ENCODE results near the gene SPATA31D1.
"Not testable (repeated sequence)": the region's sequence is repeated elsewhere in the genome, so short reads cannot be mapped to it uniquely, and the experiment has no call there.

Gene SPATA31D1

DNA sequence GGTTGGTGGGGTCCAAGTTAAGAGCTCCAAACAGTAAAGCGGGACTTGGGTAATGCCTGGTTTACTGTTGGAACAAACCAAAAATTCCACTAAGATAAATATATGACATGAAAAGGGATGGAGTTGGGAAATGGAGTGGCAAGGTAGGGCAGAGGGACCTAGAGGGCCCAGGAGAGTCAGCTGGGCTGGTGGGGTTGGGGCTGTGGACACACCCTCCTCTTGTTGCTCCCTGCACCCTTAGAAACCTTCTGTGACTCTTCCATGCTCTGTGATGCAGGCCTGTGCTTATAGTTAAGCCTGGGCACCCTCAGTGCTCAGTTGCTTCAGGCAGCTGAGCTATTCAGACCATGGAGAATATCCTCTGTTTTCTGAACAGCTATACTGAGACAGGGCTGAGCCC, at the start of gene SPATA31D1:
Gene SPATA31D1 (plus strand): TSS at position 301 of the 400 bp plus-strand sequence. CDS start 47 bp downstream, at position 348.
- DNase-seq, result not testable (repeated sequence)

DNA sequence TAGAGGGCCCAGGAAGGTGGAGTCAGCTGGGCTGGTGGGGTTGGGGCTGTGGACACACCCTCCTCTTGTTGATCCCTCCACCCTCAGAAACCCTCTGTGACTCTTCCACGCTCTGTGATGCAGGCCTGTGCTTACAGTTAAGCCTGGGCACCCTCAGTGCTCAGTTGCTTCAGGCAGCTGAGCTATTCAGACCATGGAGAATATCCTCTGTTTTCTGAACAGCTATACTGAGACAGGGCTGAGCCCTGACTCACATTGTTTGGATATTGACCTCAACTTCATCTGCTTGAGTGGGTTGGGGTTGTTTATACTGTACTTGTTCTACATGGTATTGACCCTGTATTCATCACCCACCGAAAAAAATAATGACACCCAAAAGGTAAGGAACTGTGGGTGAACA, 45.2 kb upstream of the SPATA31D1 start, which contains the start of gene SPATA31D3:
Gene SPATA31D3 (plus strand): TSS at position 108 of the 400 bp plus-strand sequence. CDS start 86 bp downstream, at position 194.
- DNase-seq, result not testable (repeated sequence)

- not testable (repeated sequence) for DNase-seq
These were observed 39.9 kb upstream of the SPATA31D1 start for GRCh38 chr9:81948650-81949049.

DNA sequence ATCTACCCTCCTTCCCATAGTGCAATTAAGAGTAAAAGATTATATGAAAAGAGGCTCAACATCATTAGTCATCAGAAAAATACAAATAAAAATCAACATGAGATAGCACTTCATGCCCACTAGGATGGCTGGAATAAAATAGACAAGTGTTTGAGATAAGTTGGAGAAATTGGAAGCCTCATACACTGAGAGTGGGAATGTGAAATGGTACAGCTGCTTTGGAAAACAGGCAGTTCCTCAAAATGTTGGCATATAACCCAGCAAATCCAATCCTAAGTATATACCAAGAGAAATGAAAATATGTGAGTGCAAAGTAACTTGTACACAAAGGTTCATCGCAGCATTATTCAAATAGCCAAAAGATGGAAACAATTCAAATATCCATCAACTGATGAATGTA, 35.5 kb upstream of the SPATA31D1 start:
- DNase-seq, result no peak

GRCh38 chr9:81955625-81956024, 32.9 kb upstream of the SPATA31D1 start:
- DNase-seq, result no peak

- no peak for DNase-seq
These were observed 24.1 kb upstream of the SPATA31D1 start for GRCh38 chr9:81964218-81965171.

DNA sequence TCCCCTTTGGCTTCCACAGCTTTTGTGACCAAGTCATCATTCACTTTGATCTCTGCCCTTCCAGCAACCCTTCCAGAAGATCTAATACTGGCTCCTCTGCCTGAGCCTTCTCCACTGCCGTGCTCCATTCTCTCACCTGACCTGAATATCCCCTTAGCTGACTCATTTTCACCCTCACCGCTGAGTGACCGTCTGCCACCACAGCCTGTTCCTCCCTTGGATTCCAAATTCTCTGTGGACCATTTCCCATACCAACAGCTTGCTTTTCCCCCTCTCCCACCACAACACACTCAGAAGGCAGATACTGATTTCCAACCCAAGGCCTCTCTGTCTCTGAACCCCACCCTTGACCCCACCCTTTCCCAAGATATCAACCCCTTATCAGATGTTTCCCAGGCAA, 20.5 kb upstream of the SPATA31D1 start:
- no peak for DNase-seq

DNA sequence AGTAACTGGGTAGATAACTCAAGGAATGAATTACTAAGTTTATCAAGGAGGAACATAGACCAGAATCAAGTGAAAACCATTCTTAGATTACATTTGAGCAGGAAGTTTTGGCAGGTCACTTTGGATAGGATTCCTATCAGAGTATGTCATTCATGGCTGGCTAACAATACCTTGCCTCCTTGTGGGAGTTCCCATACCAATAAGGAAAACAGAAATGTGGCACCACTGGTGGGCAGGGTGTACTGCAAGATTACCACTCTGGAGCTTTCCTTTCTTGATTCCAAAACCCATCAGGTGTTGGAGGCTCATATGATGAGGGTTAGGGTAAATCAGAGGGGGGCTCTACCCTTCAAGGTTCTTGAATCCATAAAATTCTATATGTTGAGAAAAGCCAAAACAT, 18.6 kb upstream of the SPATA31D1 start:
- DNase-seq, result no peak

GRCh38 chr9:81971727-81972126, 16.8 kb upstream of the SPATA31D1 start:
- no peak for DNase-seq

DNA sequence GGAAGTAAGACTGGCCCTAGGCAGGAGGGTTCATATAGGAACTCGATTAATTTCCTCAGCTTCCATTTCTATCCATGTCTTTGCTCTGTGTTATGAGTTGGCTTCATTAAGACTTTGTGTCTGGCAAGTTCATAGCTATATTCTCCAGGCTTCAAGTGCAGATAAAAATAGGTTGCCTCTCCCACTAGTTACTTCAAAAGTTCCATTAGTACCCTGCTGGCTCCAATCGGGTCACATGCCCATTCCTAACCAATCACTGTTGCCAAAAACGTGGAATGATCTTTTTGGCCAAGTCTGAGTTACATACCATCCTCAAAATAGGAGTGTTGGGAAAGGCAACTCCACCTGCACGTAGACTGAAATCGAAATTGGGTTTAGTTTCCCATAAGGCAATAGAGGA, 13.8 kb upstream of the SPATA31D1 start:
- DNase-seq, result no peak

DNA sequence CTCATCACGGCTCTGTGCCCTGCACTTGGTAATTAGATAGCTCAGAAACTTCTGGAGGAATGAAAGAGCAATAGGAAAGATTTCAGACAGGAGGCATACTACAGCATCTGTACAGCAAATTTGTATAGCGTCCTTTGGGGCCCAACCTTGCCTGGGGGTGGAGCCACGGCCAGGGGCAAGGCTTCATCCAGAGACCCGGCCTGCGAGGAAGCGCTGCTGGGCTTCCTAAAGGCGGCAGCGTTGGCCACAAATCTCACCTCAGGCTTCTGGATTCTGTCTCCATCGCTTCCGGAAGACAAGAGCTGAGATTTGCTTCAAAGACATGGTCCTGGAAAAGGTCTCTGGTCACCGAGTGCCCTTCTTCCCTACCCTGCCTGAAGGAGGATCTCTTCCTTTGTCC, 12.2 kb upstream of the SPATA31D1 start:
- no peak for DNase-seq

- DNase-seq, result no peak
These were observed 9.4 kb upstream of the SPATA31D1 start for GRCh38 chr9:81979196-81979595.

GRCh38 chr9:81980568-81980967, 8.0 kb upstream of the SPATA31D1 start:
- DNase-seq, result no peak

- DNase-seq, result no peak
These were observed 6.7 kb upstream of the SPATA31D1 start for GRCh38 chr9:81981883-81982282.

GRCh38 chr9:81984928-81985327, 3.6 kb upstream of the SPATA31D1 start:
- DNase-seq, result no peak

- DNase-seq, result no peak
These were observed 2.5 kb upstream of the SPATA31D1 start for GRCh38 chr9:81986051-81986450.

GRCh38 chr9:81989700-81990099, 1.1 kb downstream of the SPATA31D1 start:
- DNase-seq, result no peak

- no peak for DNase-seq
These were observed 5.1 kb downstream of the SPATA31D1 start for GRCh38 chr9:81993656-81994055.

- no peak for DNase-seq
These were observed 11.2 kb downstream of the SPATA31D1 start for GRCh38 chr9:81999806-82000205.

- DNase-seq, result no peak
These were observed 22.1 kb downstream of the SPATA31D1 start for GRCh38 chr9:82010711-82011110.

- DNase-seq, result no peak
These were observed 22.6 kb downstream of the SPATA31D1 start for GRCh38 chr9:82011133-82011532.

- DNase-seq, result no peak
These were observed 23.7 kb downstream of the SPATA31D1 start for GRCh38 chr9:82012276-82012675.

- DNase-seq, result no peak
These were observed 31.8 kb downstream of the SPATA31D1 start for GRCh38 chr9:82020331-82020730.

DNA sequence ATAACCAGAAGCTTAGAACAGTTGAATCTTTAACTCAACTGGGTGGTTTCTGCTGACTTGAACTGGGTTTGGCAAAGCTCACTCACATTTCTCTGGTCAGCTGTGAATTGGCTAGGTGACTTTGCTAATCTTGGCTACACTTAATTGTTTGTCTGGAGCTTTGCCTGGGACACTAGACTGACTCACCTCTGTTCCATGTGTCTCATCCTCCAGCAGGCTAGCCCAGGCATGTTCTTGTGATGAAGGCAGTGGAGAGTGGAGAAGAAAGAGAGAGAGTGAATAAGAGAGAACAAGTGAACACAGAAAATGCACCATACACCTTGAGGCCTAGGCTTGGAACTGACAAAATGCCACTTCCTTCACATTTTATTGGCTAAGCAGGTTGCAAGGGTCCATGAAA, 32.6 kb downstream of the SPATA31D1 start:
- DNase-seq, result no peak

DNA sequence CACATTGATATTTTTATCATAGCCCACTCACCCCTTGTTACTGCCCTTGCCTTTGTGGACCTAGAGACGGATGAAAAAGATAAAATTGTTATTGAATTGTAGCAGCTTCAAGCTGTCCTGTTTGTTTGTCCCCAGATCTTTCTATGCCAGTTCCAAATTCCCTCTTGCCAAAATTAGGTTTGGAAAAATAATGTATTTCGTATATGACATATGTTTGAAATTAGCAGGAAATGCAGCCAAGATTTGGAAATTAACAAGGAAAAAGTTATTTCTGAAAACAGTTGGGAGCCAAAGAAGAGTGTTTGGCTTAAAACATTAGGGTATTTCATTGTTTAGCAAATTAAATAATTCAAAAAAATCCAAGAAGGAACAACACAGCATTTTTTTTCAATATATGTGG, 33.5 kb downstream of the SPATA31D1 start:
- DNase-seq, result no peak

All from NCI-H1436 (cell line).